Adipocyte (in vitro differentiated cells): ENCODE results near the gene ZFPL1.

Source experiments
- DNase-seq: peaks from one replicate; pipeline ENCODE4 v3.0.0-alpha.2; 2015; ENCODE audit warnings: low read depth
- H3K27me3 ChIP-seq: replicated peaks from 2 replicates; pipeline ENCODE4 v1.7.0; 2013; ENCODE audit warnings: mild to moderate bottlenecking, low read length, moderate library complexity; ENCODE audit not compliant: control insufficient read depth, insufficient read depth
- H3K36me3 ChIP-seq: 2 replicates; pipeline ENCODE4 v1.7.0; 2013; ENCODE audit warnings: low read length, mild to moderate bottlenecking, moderate library complexity; ENCODE audit not compliant: control insufficient read depth, insufficient read depth, severe bottlenecking
- H3K4me1 ChIP-seq: 2 replicates; pipeline ENCODE4 v1.7.0; 2013; ENCODE audit warnings: mild to moderate bottlenecking, low read length, moderate library complexity; ENCODE audit not compliant: control insufficient read depth, insufficient read depth
- H3K4me3 ChIP-seq: 2 replicates; pipeline ENCODE4 v1.7.0; 2013; ENCODE audit warnings: mild to moderate bottlenecking, low read length, moderate library complexity
- H3K9ac ChIP-seq: 2 replicates; pipeline ENCODE4 v1.7.0; 2013; ENCODE audit warnings: mild to moderate bottlenecking, low read length, moderate library complexity
- H3K9me3 ChIP-seq: 2 replicates; pipeline ENCODE4 v1.7.0; 2013; ENCODE audit warnings: mild to moderate bottlenecking, low read length, moderate library complexity; ENCODE audit not compliant: control insufficient read depth

Gene ZFPL1

DNA sequence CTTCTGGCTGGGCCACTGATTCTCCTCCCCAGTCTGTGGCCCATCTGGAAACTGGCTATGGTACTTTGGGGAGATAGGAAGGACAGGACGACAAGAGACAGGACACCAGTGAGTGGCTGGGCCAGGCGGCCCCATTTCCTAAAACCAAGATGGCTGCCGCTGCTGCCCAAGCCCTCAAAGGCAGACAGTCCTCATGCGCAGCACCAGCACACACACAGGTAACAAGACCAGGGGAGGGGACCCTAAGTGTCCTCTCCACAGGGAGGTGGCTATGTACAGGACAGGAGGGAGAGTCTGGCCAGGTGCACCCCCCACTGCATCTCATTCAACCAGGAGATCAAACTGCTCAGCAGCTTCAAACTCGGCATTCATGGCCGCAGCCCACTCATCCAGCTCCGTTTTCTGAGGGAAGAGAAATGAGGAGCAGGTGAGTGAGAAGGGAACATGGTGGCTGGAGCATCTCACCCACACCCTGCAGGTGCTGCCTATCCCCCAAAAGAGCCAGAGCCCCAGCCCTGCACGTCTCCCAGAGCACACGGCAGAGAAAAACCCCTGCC, 5.2 kb upstream of the ZFPL1 start:
- H3K4me1 ChIP-seq = peaks cover 5% of the 10 kb centered on the region
- no peaks in the 10 kb centered on the region for H3K27me3 ChIP-seq
- H3K9ac ChIP-seq = no peak overlapping the region
- no peak for DNase-seq
- H3K9me3 ChIP-seq = no peaks in the 10 kb centered on the region
- H3K4me3 ChIP-seq = no peak overlapping the region
- H3K36me3 ChIP-seq = no peaks in the 10 kb centered on the region

- H3K9me3 ChIP-seq = no peaks in the 10 kb centered on the region
- peaks cover 30% of the 10 kb centered on the region for H3K36me3 ChIP-seq
Observed at GRCh38 chr11:65083134-65083833, 738 bp upstream of the ZFPL1 start.

DNA sequence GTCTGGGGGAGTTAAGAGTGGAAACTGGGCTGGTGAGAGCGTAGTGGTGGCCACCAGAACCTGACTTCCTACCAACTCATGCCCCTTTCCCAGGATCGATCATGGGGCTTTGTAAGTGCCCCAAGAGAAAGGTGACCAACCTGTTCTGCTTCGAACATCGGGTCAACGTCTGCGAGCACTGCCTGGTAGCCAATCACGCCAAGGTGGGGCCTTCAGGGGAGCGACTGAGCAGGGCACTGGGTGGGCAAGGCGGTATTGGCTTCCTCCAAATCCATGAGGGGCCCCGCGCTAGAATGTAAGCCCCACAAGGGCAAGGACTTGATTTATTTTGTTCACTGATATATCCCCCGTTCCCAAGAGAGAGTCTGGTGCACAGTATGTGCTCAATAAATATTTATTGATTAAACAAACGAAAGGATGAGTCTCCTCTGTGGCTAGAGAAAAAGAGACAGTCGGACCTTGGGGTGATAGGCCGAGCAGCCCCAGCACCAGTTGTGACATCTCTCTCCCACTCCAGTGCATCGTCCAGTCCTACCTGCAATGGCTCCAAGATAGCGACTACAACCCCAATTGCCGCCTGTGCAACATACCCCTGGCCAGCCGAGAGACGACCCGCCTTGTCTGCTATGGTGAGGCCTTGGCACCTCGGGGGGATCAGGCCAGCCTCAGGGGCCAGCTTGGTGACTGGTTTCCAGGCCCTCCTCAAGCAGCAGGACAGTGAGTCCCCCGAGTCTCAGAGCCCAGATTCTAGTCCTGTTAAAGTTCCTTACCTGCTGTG, 765 bp downstream of the ZFPL1 start:
- no peaks in the 10 kb centered on the region for H3K27me3 ChIP-seq
- peaks cover 43% of the 10 kb centered on the region for H3K36me3 ChIP-seq
- H3K4me1 ChIP-seq = peaks cover 18% of the 10 kb centered on the region
- peak; percentile 32 for DNase-seq
- H3K4me3 ChIP-seq = peak overlapping the region; percentile 97
- H3K9me3 ChIP-seq = no peaks in the 10 kb centered on the region
- peak overlapping the region; percentile 97 for H3K9ac ChIP-seq

More at GRCh38 chr11:65083134-65083833, 738 bp upstream of the ZFPL1 start:
- peak overlapping the region; percentile 97 for H3K9ac ChIP-seq
- H3K4me3 ChIP-seq = peak overlapping the region; percentile 97
- H3K27me3 ChIP-seq = no peaks in the 10 kb centered on the region
- no peak for DNase-seq
- H3K4me1 ChIP-seq = peaks cover 18% of the 10 kb centered on the region

DNA sequence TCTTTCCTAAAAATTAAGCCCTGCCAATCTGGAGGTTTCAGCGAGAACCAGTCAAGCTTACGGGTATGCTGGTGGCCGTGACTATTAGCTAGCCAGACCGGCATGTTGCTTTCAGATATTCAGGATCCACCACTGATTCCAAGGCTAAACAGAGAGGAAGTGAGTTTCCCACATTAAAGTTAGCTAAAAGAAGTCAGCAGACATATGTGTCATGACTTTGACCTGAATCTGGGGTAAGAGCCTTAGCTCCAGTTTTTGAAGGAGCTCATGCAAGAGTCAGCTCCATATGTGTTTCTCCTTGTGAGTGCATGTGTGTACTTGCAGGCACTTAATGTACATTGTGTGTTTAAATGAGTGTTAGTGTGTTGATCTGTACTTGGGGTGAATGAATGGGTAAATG, 1.4 kb downstream of the ZFPL1 start:
- peaks cover 18% of the 10 kb centered on the region for H3K4me1 ChIP-seq
- peaks cover 43% of the 10 kb centered on the region for H3K36me3 ChIP-seq
- H3K9me3 ChIP-seq = no peaks in the 10 kb centered on the region
- no peaks in the 10 kb centered on the region for H3K27me3 ChIP-seq
- H3K9ac ChIP-seq = peak overlapping the region; percentile 97
- DNase-seq = no peak
- peak overlapping the region; percentile 97 for H3K4me3 ChIP-seq

DNA sequence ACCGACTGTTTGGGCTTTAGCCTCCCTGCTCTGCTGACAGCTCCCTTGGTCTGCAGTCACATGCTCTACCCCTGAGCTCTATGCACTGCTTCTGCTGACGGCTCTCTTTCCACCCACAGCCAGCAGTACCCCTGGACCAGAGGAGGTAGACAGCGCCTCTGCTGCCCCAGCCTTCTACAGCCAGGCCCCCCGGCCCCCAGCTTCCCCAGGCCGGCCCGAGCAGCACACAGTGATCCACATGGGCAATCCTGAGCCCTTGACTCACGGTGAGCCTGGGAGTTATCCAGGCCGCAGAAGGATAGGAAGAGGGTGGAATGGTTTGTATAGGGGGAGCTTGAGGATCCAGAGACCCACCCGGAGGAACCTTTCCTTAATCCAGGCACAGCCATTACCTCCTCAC, 2.8 kb downstream of the ZFPL1 start:
- Histone ChIP-seq H3K4me1 (peaks cover 18% of the 10 kb centered on the region), H3K9me3 (no peaks in the 10 kb centered on the region), H3K4me3 (no peak overlapping the region), H3K36me3 (peaks cover 43% of the 10 kb centered on the region), H3K27me3 (no peaks in the 10 kb centered on the region), H3K9ac (no peak overlapping the region)
- DNase-seq = no peak

DNA sequence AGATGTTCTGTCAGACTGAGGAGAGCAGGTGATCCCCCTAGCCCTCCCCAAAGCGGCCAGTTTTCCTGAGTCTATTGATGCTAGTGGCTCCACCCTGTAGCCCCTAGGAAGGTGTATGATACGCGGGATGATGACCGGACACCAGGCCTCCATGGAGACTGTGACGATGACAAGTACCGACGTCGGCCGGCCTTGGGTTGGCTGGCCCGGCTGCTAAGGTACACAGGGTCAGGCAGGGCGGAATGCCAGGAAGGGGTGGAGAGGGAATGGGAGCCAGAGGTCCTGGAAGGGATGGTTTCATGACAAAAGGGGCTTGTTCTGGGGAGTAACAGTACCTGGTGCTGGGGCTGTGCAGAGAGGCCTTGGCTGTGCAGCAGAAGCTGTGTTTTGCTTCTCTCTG, 3.2 kb downstream of the ZFPL1 start:
- Histone ChIP-seq H3K27me3 (no peaks in the 10 kb centered on the region), H3K4me3 (no peak overlapping the region)

DNA sequence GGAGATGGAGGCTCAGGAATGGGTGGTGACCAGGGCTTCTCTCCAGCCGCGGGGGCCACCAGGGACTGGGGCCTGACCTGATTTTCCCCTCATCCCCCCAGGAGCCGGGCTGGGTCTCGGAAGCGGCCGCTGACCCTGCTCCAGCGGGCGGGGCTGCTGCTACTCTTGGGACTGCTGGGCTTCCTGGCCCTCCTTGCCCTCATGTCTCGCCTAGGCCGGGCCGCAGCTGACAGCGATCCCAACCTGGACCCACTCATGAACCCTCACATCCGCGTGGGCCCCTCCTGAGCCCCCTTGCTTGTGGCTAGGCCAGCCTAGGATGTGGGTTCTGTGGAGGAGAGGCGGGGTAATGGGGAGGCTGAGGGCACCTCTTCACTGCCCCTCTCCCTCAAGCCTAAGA, 3.8 kb downstream of the ZFPL1 start:
- H3K4me1 ChIP-seq = peaks cover 18% of the 10 kb centered on the region

More for the DNA sequence above, 3.2 kb downstream of the ZFPL1 start:
- peaks cover 43% of the 10 kb centered on the region for H3K36me3 ChIP-seq
- no peaks in the 10 kb centered on the region for H3K9me3 ChIP-seq
- DNase-seq = no peak
- H3K9ac ChIP-seq = no peak overlapping the region
- H3K4me1 ChIP-seq = peaks cover 18% of the 10 kb centered on the region

GRCh38 chr11:65089621-65090020, 5.6 kb downstream of the ZFPL1 start:
- no peak for DNase-seq
- H3K36me3 ChIP-seq = peaks cover 43% of the 10 kb centered on the region
- H3K4me3 ChIP-seq = no peak overlapping the region
- no peaks in the 10 kb centered on the region for H3K9me3 ChIP-seq
- H3K4me1 ChIP-seq = peaks cover 11% of the 10 kb centered on the region
- H3K27me3 ChIP-seq = no peaks in the 10 kb centered on the region
- H3K9ac ChIP-seq = no peak overlapping the region

More for the DNA sequence above, 3.8 kb downstream of the ZFPL1 start:
- DNase-seq = no peak
- Histone ChIP-seq H3K4me3 (no peak overlapping the region), H3K36me3 (peaks cover 43% of the 10 kb centered on the region), H3K9me3 (no peaks in the 10 kb centered on the region), H3K9ac (no peak overlapping the region), H3K27me3 (no peaks in the 10 kb centered on the region)

- Histone ChIP-seq H3K27me3 (no peaks in the 10 kb centered on the region), H3K36me3 (peaks cover 39% of the 10 kb centered on the region), H3K4me3 (no peak overlapping the region), H3K9ac (no peak overlapping the region), H3K4me1 (peaks cover 3% of the 10 kb centered on the region), H3K9me3 (no peaks in the 10 kb centered on the region)
- DNase-seq = no peak
Observed at GRCh38 chr11:65090628-65091027, 6.6 kb downstream of the ZFPL1 start.

DNA sequence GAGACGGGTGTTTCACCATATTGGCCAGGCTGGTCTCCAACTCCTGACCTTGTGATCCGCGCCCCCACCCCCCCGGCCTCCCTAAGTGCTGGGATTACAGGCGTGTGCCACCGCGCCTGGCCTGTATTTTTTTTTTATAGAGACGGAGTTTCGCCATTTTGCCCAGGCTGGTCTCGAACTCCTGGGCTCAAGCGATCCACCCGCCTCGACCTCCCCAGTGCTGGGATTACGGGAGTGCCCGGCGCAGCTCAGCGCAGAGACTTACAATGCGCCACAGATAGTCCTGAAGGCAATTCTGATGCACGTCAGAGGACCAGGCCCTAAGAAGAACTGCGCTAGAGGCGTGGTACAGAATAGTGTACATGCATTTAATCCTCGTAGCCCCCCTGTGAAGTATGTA, 11.4 kb downstream of the ZFPL1 start:
- Histone ChIP-seq H3K9ac (peak overlapping the region; percentile 90), H3K4me1 (peaks cover 12% of the 10 kb centered on the region), H3K36me3 (no peaks in the 10 kb centered on the region), H3K27me3 (no peaks in the 10 kb centered on the region), H3K4me3 (peak overlapping the region; percentile 85), H3K9me3 (no peaks in the 10 kb centered on the region)
- no peak for DNase-seq

- peak within 1 kb of the TSS; percentile 85 for H3K4me3 ChIP-seq
- peaks cover 20% of the 10 kb centered on the region for H3K4me1 ChIP-seq
- no peaks in the 10 kb centered on the region for H3K9me3 ChIP-seq
- peak within 1 kb of the TSS; percentile 90 for H3K9ac ChIP-seq
- DNase-seq = peak; percentile 93
- no peaks in the 10 kb centered on the region for H3K27me3 ChIP-seq
- no peaks in the 10 kb centered on the region for H3K36me3 ChIP-seq
Observed at GRCh38 chr11:65095974-65096806, 12.2 kb downstream of the ZFPL1 start, which contains the start of gene VPS51. TSS of gene VPS51 (plus strand) at chr11:65096214. CDS start at chr11:65096251, 37 bp downstream.
